ENCODE measurements around the gene AP3B2.
A peak's percentile ranks its signal among the peaks of the same experiment; 100 is the strongest.
"Not testable (repeated sequence)": the region's sequence is repeated elsewhere in the genome, so short reads cannot be mapped to it uniquely, and the experiment has no call there.

Gene AP3B2

GRCh38 chr15:82650046-82650670 lies 59.5 kb downstream of the AP3B2 start:
- DNase-seq (ENCODE audit: low read depth): no peak

GRCh38 chr15:82649226-82649999 lies 60.3 kb downstream of the AP3B2 start:
- no peak for DNase-seq (ENCODE audit: low read depth)

- DNase-seq (ENCODE audit: low read depth): no peak
Measured at GRCh38 chr15:82648257-82649103, 61.2 kb downstream of the AP3B2 start.

- peak; percentile 27 for DNase-seq (ENCODE audit: low read depth)
Measured at GRCh38 chr15:82647835-82648256, 61.8 kb downstream of the AP3B2 start.

DNA sequence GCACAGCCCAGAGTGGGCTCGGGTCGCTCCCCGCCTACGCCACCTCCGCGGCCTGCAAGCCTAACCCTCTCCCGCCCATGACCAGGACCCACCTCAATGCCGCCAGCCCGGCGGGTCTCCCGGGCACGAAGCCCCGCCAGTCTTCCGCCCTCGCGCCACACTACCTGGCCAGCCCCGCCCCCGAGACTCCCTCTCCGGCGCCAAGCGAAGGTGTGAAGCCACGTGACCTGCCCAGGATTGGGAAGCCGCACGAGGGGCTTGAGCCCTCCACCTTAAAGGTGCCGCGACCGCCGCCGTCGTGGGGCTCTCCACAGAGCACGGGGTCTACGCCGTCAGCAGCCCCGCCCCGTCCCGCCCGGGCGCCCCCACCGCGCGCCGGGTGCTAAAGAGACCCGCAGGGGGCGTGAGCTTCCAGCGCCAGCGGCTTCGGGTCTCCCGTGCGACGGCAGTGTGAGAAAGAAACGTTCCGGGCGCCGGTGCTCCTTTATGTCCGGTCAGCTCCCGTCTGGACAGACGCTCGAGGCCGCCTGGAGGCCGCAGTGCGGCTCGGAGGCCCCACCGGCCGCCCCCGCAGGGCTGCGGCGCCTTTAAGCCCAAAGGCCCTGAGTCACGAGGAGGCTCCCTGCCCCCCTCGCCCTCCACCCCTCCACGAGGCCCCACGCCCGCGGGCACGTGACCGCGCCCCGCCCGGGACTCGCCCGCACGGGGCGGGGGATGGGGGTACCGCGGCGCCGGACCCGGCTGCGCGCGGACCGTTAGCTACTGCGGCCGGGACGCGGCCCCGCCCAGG lies 62.4 kb downstream of the AP3B2 start, which contains the start of gene CPEB1:
CPEB1 (minus strand) TSS at position 319 of the 790 bp plus-strand sequence. CDS start 18,904 bp downstream, outside the sequence.
- peak; percentile 31 for DNase-seq (ENCODE audit: low read depth)

DNA sequence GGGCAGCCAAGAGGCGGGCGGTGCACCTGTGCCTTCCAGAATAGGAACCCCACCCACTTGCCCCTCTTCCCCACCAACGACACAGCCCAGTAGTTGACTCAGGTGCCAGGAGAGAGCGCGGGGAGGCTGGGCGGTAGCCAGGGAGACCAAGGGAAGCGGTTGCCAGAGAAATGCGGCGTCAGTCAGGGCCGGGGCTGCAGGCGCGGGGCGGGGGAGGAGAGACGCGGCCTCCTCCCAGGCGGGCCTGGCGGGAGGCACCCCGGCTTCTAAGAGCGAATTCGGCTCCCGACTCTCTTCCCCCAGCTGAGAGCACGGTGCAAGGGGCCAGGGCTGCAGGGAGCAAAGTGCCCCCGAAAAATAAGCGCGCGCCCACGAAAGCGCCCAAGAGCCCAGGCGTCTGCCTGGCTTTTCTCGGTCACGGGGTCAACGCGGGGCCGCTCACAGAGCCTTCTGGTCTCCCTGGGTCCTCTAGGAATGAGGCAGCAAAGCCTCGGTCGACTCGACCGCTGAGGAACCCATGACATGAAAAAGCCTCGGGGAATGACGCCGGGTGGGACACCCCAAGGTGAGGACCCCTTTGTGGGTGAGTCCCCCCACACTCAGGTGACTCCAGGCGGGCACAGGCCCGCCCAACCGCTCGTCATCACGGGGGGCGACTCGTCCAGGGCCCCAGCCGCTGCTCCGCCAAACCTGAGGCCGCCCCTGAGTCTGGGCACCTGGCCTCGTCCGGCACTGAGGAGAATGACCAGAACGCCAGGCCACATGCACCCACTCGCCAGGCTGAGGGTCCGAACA lies 63.2 kb downstream of the AP3B2 start:
- no peak for DNase-seq (ENCODE audit: low read depth)

GRCh38 chr15:82644967-82645852 lies 64.5 kb downstream of the AP3B2 start:
- not testable (repeated sequence) for DNase-seq (ENCODE audit: low read depth)

DNA sequence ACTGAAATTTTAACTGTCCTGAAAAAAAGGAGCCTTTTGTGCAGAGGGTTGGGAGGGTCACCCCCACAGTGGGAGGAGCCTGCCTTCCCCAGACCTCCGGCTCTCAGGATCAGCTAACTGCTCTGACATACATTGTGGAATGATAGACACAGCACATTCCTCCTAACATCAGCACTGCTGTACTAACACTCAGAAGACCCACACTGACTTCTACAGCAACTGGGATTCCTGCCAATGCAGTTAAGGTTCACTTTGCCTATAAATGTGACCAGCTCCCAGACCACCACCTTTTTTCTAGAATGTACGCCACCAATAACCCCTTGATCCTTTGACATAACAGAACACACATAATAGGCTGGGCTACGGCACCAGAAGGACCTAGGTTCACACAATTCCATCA lies 65.7 kb downstream of the AP3B2 start:
- DNase-seq (ENCODE audit: low read depth): no peak

DNA sequence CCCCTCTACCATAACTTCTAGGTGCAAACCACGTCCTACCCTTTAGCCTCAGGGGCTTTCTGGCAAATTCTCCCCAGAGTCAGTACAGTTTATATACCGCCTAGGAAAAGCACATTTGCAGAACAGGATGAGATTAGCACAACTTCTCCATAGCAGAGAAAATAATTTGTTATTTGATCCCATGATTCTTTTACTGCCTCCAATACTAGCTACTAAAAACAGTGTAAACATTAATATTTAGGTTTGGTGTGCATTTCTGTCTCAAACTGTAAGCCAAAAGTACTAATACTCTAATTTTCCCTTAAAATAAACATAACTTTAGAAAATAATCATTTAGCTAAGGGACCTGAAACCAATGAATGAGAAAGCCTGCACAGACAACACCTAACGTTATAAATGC lies 67.0 kb downstream of the AP3B2 start:
- no peak for DNase-seq (ENCODE audit: low read depth)

DNA sequence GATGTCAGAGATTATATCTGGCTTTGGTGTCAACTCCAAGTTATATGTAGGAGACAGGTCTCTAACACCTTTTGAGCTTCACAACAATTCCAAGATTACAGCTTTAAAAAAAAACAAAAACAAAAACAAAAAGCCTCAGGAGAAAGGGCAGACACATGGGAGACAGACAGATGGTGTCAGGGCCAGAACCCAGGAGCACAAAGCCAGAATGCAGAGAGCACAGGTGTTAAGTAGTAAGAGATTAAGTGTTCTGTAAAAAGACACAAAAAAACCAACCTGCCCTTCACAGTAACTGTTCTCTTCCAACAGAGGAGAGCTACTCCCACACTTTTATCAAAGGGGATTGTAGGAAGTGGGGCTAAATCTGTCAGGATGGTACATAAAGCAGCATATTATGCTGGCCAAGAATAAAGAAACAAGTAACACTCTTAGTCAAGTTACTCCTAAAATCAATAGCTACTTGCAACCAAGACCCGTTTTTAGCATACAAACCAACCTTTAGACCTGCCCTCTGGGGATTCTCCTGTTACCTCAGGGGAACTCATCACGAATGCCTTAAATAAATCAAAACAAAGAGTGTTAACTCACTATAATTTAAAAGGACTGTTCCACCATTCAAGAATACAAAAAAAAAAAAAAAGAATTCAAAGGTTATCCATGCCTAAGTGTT lies 68.4 kb downstream of the AP3B2 start:
- no peak for DNase-seq (ENCODE audit: low read depth)

GRCh38 chr15:82640672-82641071 lies 69.0 kb downstream of the AP3B2 start:
- no peak for DNase-seq (ENCODE audit: low read depth)

DNA sequence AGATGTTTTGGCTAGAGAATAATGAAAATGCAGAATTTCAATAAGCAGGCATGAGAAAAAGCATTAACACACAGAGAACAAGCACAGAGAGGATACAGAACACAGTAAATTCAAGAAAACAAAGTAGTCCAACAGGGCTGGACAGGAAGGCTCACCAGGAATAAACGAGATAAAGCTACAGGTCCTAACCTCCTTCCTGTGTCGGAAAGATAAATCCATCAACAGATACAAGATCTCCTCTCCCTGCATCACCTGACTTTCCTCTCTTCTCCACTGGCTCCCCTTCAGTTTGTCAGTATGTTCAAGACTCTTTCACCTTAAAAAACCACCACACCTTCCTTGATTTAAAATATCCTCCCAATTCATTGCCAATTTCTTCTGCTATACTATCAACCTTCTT lies 73.9 kb downstream of the AP3B2 start:
- DNase-seq (ENCODE audit: low read depth): no peak

GRCh38 chr15:82630033-82630432 lies 79.6 kb downstream of the AP3B2 start:
- no peak for DNase-seq (ENCODE audit: low read depth)

DNA sequence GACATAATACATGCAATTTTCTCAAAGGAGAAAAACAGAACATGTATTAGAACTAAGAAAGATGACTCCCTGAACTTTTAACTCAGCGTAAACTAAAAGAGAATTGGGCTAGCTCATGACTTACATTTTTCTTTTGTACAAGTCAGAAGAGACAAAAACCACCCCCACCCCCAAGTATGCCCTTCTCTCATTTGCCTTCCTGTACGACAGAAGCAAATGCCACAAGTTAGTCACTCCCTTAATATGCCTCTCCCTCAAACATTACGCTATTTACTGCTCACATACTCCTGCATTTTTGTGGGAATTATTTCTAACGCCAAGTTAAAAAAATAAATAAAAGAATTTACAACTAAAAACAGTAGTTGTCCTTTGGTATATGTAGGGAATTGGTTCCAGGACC lies 84.5 kb downstream of the AP3B2 start:
- DNase-seq (ENCODE audit: low read depth): no peak

GRCh38 chr15:82624438-82624837 lies 85.2 kb downstream of the AP3B2 start:
- DNase-seq (ENCODE audit: low read depth): no peak

- DNase-seq (ENCODE audit: low read depth): no peak
Measured at GRCh38 chr15:82624008-82624407, 85.7 kb downstream of the AP3B2 start.

- DNase-seq (ENCODE audit: low read depth): no peak
Measured at GRCh38 chr15:82621970-82622369, 87.7 kb downstream of the AP3B2 start.

DNA sequence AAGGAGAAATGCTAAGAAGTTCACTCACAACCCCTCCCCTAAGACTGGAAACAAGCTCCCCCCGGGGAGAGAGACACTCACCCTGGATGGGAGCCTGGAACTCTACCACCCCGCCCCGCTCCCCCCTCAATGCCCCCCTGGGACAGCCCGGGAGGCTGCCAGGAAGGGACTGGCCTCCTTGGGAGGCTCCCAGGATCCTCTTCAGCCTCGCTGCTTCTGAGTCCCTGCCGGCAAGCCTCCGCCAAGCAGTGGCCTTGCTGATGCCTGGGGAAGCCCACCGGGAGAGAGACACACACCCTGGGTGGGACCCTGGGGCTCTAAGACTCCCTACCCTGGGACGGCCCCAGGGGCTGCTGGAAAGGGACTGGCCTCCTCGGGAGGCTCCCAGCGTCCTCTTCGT lies 95.9 kb downstream of the AP3B2 start:
- no peak for DNase-seq (ENCODE audit: low read depth)

DNA sequence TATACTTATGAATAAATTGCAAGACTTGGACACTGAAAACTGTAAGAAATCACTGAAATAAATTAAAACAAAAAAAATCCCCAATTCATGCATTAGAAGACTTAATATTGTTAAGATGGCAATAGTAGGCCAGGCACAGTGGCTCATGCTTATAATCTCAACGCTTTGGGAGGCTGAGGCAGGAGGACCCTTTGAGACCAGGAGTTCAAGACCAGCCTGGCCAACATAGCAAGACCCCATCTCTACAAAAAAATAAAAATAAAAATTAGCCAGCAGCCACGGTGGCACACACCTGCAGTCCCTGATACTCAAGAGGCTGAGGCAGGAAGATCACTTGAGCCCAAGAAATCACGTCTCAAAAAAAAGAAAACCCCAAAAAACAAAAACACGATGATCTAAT lies 98.3 kb downstream of the AP3B2 start:
- DNase-seq (ENCODE audit: low read depth): no peak
